NCI-H524 (cell line): Measurements from ENCODE around the gene GINM1.

ENCODE experiments used
- DNase-seq, 2 experiments: peaks; one replicate each; lab custom pipeline; 2025; lab: John Stamatoyannopoulos, UW

Gene GINM1

GRCh38 chr6:149593408-149593807 is 27.2 kb downstream of the GINM1 start:
- no peak for DNase-seq

GRCh38 chr6:149600508-149600907 is 34.3 kb downstream of the GINM1 start:
- DNase-seq: no peak

- DNase-seq: no peak
Measured at GRCh38 chr6:149608381-149608982, 42.3 kb downstream of the GINM1 start.

GRCh38 chr6:149614337-149614736 is 48.2 kb downstream of the GINM1 start:
- DNase-seq: no peak

- DNase-seq: peak in 1 of 2 experiments; percentile 18
Measured at GRCh38 chr6:149615805-149616204, 49.6 kb downstream of the GINM1 start.

- no peak for DNase-seq
Measured at GRCh38 chr6:149627672-149628071, 61.5 kb downstream of the GINM1 start.

GRCh38 chr6:149628875-149629510 is 62.8 kb downstream of the GINM1 start:
- no peak for DNase-seq

- DNase-seq: no peak
Measured at GRCh38 chr6:149634315-149634714, 68.1 kb downstream of the GINM1 start.

- no peak for DNase-seq
Measured at GRCh38 chr6:149636124-149636523, 69.9 kb downstream of the GINM1 start.
